AG08396 (cell line): ENCODE measurements around the gene PDIA5.

ENCODE experiments used
- DNase-seq: peaks from one replicate; pipeline ENCODE4 v3.0.0; 2012; ENCODE audit warnings: low spot score, mixed read lengths

The PDIA5 gene

DNA sequence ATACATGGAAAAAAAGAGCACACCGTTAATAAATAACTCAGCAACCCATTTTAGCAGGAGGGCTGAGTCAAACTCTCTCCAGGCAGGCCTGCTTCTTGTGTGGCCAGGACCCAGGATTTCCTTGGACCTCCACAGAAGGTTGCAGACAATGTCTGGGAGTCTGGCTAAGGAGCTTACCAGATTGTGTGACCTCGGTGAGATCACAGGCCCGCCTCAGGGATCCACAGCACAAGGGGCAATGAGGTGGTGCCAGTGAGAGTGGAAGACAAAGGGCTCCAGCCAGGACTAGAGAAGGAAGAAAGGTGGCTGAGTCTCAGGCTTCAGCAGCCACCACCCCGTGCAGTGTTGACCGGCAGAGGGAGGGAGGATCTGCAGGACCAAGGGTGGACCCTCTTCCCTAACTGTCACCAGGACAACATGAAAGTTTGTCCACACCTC, 102.7 kb downstream of the PDIA5 start:
- no peak for DNase-seq

DNA sequence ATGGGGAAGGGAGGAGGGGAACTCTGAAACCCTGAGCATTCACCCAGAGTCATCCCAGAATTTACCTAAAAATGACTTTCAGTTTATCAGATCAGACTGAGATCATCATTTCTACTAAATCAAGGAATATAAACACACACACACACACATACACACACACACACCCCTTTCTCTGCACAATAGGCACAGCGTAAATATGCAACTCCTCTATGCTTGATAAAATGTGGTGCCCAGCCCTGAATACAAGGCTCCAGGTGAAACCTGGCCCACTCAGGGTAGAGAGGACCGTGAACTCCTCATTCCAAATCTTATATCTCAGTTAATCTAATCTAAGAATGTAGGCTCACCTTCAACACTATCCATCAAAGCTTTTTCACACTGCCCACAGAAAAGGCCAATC, 103.1 kb downstream of the PDIA5 start:
- DNase-seq: no peak

DNA sequence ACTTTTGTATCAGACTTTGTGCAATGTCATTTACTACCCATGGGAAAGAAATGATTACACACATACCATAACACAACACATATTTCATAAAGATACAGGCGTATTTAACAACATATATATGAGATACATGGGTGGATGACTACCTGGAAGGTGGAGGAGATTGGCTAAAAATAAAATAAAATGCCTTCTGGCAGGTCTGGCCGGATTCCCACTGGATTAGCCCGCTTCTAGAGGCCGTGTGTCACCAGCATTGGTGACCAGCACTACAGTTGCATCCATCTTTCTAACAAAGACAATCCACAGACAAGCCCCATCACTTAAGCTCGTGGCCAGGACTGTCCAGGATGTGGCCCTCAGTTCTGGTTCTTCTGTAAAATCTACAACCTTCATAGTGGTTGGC, 114.0 kb downstream of the PDIA5 start:
- no peak for DNase-seq

DNA sequence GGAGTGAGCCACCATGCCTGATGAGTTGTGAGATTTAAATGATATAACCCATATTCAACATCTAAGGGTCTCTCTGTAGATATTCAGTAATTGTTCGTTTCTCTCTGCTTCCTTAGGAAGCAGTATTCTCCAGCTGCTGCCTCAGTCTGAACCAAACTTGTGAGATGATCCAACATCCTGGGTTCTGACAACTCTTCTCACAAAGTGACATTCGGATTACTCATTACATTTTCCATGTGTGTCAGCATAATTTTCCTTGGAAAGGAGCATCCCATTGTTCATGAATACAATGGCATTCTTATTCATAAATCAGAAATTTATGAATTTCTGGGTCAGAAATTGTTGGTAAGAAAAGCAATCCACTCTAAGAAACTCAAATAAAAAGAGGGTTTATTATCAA, 119.9 kb downstream of the PDIA5 start:
- no peak for DNase-seq

DNA sequence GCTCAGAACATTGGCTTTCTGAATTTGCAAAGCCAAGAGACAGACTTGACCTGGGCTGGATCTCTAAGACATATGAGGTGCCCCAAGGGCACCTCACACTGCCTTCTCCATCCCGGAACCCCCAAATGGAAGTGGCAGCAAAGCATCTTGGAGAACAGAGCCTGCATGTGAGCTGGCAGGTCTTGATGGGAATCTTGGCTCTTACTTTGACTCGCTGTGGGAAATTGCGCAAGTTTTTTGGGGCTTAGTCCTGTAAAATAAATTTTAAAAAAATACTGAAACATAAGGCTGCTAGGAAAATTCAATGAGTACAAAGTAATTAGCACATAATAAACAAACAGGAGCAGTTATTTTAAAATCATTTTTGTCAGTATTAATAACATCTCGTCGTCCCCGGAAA, 121.2 kb downstream of the PDIA5 start:
- no peak for DNase-seq

DNA sequence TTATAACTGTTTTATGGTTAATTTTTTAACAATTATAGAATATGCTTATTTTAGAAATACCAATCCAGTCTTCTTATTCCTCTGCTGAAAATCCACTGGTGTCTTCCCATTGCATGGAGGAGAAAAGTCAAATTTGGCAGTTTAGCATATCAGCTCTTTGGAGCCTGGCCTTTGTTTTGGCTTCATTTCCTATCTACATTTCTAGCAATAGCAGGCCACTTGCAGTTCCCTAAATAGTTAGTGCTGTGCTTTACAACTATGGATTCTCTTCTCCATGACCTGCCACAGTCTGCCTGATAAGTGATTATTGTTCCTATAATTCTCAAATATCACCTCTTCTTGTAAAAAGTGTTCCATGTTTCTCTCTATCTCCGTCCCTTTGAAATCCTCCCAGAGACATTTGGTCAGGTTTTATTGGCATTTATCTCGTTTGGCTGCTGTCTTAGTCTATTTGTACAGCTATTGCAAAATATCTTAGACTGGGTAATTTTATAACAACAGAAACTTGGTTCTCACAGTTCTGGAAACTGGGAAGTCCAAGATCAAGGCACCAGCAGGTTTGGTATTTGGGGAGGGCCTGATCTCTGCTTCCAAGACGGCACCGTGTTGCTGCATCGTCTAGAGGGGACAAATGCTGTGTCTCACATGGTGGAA, 126.8 kb downstream of the PDIA5 start:
- DNase-seq: no peak

DNA sequence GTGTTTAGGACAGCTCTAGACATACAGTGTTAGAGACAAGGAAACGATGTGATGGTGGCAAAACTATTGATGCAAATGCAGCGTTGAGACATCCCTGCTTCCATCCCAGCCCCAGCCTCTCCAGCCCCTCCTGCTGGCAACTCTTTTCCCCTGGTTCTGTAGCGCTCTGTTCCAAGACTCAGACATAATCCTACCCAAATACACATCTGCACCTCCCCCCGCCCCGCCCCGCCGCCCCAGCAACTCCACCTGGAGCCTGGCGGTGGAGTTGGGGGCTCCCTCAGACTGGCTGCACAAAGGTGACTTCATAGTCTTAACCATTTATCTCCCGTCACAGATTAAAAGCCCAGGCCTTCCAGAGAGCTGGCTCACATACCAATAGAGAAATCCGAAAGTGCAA, 127.7 kb downstream of the PDIA5 start:
- DNase-seq: peak; percentile 34

DNA sequence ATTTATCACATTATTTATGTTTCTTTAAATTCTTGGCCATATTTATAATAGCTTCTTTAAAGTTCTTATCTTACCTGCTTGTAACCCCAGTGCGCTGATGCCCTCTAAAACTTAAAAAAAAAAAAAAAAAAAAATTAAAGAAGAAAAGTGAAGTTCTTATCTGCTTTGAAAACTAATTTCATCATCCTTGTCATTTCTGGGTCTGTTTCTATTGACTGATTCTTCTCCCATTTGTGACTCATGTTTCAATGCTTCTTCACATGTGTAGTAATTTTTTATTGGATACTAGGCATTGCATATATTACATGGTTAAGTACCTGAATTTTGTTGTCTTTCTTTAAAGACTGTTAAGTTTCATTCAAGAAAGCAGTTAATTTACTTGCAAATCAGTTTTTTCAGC, 131.5 kb downstream of the PDIA5 start:
- DNase-seq: no peak

DNA sequence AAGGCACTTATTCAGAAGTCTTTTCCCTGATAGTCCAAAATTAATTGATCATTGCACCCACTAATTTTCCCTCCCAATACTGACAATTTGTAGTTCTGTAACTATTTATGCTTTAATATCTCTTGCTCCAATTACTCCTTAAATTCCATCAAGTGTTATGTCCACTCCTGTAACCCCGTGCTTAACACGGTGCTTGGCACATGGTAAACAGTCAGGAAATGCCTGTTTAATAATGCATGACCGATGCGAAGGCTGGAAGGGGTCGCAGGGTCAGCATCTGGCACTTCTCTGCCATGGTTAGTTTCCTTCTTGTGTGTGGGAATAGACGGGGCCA, 134.4 kb downstream of the PDIA5 start:
- DNase-seq: no peak

DNA sequence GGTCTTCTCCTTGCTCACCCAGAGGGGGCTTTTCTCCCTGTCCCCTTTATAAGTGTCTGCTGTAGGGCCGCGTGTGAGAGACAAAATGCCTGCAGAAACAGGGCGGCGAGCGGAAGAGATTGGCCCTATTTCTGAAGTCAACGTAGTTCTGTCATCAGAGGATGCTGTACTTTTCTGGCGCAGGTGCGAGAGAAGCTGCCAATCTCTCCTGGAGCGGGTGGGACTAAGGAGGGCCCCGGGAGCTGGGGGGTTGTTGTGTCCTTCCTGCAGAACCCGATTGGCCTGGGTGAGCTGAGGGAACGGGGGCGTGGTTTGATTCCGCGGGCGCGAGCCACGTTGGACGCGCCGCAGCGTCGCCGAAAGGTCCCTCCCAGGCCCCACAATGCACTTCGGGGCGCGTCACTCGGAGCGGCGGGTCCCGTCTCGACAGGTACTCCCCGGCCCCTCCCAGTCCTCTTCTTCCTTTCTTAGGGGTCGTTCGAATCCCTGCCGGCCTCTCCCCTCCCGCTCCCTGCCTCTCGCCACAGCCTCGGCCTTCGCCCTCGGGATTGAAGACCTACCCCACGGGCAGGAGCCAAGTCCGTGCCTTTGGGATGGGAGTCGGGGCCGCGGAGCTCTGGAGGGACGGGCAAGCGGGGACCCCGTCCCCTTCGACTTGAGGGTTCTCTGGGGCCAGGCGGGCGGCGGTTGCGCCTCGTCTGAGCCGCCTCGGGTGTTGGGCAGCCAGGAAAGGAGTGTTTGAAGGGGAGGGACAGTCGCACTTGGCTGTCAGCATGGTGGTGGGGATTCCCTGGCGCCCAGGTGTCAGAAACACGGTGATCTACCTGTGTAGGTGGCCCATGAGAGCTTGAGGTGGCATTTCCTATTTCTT, 135.0 kb downstream of the PDIA5 start, which contains the start of gene SEC22A:
SEC22A (plus strand) TSS at position 387 of the 871 bp plus-strand sequence. CDS start 7,275 bp downstream, outside the sequence.
- peak; percentile 94 for DNase-seq

DNA sequence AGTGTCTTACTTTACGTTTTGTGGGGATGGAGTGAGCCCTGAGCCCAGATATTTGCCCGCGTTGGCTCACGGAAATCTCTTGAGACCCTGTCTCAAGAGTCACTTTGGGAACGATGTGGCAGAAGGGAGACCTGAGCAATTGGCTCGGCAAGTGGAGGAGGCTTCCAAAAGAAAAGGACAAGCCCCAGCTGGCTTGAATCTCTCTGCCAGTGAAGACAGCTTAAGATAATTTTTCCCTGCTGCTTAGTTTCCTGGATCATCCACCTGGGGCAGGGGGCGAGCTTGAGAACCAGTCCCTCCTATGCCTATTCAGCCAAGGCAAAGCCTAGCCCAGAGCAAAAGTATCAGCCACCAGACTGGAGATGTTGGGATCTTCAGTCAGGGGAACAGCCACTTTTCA, 135.6 kb downstream of the PDIA5 start:
- peak; percentile 15 for DNase-seq
